Measurements from ENCODE around the gene ELMOD1. TPM values are rescaled to one million over a fixed set of nuclear protein-coding genes. Genes with fewer than 3 reads are reported as not detected.

ELMOD1 gene
- total RNA-seq, 4 donors from 2014 or later: 8.9 TPM; not detected in 3

- no peak overlapping the region for H3K27ac ChIP-seq
- no peaks in the 10 kb centered on the region for H3K36me3 ChIP-seq
- no peaks in the 10 kb centered on the region for H3K9me3 ChIP-seq
- intact Hi-C loops (cut with DNase I; ENCODE audit: low total_unique reads): no loop called here
- TF ChIP-seq CTCF (IDR thresholded peaks at IDR 0.05): no peak
- no peak for TF ChIP-seq POLR2A (IDR thresholded peaks at IDR 0.05)
- no peak for DNase-seq
- H3K4me3 ChIP-seq: no peak overlapping the region
- no peaks in the 10 kb centered on the region for H3K27me3 ChIP-seq
- no peaks in the 10 kb centered on the region for H3K4me1 ChIP-seq
These were observed 111.2 kb downstream of the ELMOD1 start for GRCh38 chr11:107702109-107702660.

GRCh38 chr11:107702723-107703122 lies 111.8 kb downstream of the ELMOD1 start:
- TF ChIP-seq POLR2A (IDR thresholded peaks at IDR 0.05) (no peak), CTCF (IDR thresholded peaks at IDR 0.05) (no peak)
- DNase-seq: no peak
- no peaks in the 10 kb centered on the region for H3K27me3 ChIP-seq
- no peaks in the 10 kb centered on the region for H3K4me1 ChIP-seq
- no peaks in the 10 kb centered on the region for H3K9me3 ChIP-seq
- intact Hi-C loops (cut with DNase I; ENCODE audit: low total_unique reads): no loop called here
- H3K4me3 ChIP-seq: no peak overlapping the region
- no peaks in the 10 kb centered on the region for H3K36me3 ChIP-seq
- H3K27ac ChIP-seq: no peak overlapping the region

- Histone ChIP-seq H3K4me1 (no peaks in the 10 kb centered on the region), H3K4me3 (no peak overlapping the region), H3K36me3 (no peaks in the 10 kb centered on the region), H3K27ac (no peak overlapping the region), H3K27me3 (no peaks in the 10 kb centered on the region), H3K9me3 (no peaks in the 10 kb centered on the region)
- DNase-seq: no peak
- intact Hi-C loops (cut with DNase I; ENCODE audit: low total_unique reads): no loop called here
- no peak for TF ChIP-seq POLR2A (IDR thresholded peaks at IDR 0.05)
- TF ChIP-seq CTCF (IDR thresholded peaks at IDR 0.05): no peak
These were observed 113.5 kb downstream of the ELMOD1 start for GRCh38 chr11:107704451-107704850.

- H3K36me3 ChIP-seq: no peaks in the 10 kb centered on the region
- TF ChIP-seq CTCF (IDR thresholded peaks at IDR 0.05): no peak
- TF ChIP-seq POLR2A (IDR thresholded peaks at IDR 0.05): no peak
- H3K4me1 ChIP-seq: no peaks in the 10 kb centered on the region
- no peak for DNase-seq
- no peaks in the 10 kb centered on the region for H3K9me3 ChIP-seq
- no peak overlapping the region for H3K4me3 ChIP-seq
- no peak overlapping the region for H3K27ac ChIP-seq
- intact Hi-C loops (cut with DNase I; ENCODE audit: low total_unique reads): no loop called here
- no peaks in the 10 kb centered on the region for H3K27me3 ChIP-seq
These were observed 114.1 kb downstream of the ELMOD1 start for GRCh38 chr11:107705027-107705426.

GRCh38 chr11:107706531-107706930 lies 115.6 kb downstream of the ELMOD1 start:
- TF ChIP-seq POLR2A (IDR thresholded peaks at IDR 0.05) (no peak), CTCF (IDR thresholded peaks at IDR 0.05) (no peak)
- Histone ChIP-seq H3K36me3 (no peaks in the 10 kb centered on the region), H3K9me3 (no peaks in the 10 kb centered on the region), H3K4me3 (no peak overlapping the region), H3K4me1 (no peaks in the 10 kb centered on the region), H3K27ac (no peak overlapping the region), H3K27me3 (no peaks in the 10 kb centered on the region)
- no peak for DNase-seq
- intact Hi-C loops (cut with DNase I; ENCODE audit: low total_unique reads): no loop called here
